GM12872 (cell line): Measurements from ENCODE around the gene ZNF529.

Experiments
- TF ChIP-seq, protein P1 (sequence below): IDR thresholded peaks from 3 replicates; pipeline ENCODE4 v1.5.1; 2011; ENCODE audit warnings: low read depth, mild to moderate bottlenecking, low read length, moderate library complexity; ENCODE audit not compliant: insufficient read depth

ZNF529 gene

DNA sequence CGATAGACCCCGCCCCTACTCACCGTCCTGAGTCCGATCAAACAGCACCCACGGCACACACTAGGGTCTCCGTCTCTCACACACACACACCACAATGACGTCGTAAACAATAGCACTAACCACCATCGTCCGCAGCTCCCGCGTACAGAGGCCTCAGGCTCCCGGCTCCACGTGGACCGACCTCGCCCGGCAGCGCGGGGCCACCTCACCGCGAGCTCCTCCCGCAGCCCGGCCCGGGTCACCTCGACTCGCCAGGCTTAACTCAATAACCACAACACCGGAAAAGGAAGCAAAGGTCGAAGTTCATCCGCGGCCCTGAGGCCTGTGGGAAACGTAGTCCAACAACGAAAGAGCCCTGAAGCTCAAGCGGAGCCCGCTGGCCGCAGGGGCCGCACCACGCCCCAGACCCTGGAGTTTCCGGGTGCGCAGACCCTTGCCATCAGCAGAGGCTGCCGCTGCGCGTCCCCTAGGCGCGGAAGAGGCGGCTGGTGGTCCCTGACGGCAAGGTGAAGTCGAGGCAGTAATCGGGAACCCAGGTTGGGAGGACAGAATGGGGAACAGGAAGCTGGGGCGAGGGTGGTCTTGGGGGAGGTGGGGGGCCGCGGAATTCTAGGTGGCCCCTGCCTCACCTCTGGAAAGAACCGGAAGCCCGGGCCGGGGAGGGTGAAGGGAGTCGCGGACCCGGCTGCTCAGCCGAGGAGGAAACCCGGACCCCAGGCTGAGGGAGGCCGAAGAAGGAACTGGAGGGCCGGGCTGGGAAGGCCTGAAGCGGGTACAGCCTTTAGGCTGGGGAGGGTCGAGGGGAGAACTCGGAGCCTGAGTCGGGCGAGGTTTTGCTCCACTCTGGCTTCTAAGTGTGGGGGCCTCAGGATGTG, at the start of gene ZNF529:
Gene ZNF529 (minus strand): TSS at position 273 of the 875 bp plus-strand sequence. CDS start 946 bp downstream, outside the sequence.
- TF ChIP-seq, protein P1, sequence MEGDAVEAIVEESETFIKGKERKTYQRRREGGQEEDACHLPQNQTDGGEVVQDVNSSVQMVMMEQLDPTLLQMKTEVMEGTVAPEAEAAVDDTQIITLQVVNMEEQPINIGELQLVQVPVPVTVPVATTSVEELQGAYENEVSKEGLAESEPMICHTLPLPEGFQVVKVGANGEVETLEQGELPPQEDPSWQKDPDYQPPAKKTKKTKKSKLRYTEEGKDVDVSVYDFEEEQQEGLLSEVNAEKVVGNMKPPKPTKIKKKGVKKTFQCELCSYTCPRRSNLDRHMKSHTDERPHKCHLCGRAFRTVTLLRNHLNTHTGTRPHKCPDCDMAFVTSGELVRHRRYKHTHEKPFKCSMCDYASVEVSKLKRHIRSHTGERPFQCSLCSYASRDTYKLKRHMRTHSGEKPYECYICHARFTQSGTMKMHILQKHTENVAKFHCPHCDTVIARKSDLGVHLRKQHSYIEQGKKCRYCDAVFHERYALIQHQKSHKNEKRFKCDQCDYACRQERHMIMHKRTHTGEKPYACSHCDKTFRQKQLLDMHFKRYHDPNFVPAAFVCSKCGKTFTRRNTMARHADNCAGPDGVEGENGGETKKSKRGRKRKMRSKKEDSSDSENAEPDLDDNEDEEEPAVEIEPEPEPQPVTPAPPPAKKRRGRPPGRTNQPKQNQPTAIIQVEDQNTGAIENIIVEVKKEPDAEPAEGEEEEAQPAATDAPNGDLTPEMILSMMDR = no peak

DNA sequence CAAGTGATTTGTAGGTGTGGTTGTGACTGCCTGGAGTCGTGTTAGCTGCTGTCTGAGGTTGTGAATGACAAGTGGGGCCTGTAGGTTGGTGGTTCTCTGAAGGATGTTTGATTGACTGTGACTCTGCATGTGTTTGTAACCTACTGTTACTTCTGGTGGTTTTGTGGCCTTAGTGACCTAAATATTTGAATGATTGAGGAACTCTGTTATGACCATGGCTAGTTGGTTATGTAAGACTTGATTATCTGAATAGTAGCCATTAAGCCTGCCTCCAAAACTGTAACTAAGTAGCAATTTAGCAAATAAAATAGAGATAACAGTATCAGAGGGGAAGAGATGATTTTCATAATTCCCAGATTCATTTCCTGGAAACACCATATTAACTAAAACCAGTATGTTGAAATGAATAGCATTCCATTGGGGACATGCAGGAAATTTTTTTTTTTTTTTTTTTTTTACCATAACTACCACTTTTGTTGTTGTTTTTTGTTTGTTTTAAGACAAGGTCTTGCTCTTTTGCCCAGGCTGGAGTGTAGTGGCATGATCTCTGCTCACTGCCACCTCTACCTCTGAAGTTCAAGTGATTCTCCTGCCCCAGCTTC, 32.9 kb upstream of the ZNF529 start:
- TF ChIP-seq, protein P1 = no peak

DNA sequence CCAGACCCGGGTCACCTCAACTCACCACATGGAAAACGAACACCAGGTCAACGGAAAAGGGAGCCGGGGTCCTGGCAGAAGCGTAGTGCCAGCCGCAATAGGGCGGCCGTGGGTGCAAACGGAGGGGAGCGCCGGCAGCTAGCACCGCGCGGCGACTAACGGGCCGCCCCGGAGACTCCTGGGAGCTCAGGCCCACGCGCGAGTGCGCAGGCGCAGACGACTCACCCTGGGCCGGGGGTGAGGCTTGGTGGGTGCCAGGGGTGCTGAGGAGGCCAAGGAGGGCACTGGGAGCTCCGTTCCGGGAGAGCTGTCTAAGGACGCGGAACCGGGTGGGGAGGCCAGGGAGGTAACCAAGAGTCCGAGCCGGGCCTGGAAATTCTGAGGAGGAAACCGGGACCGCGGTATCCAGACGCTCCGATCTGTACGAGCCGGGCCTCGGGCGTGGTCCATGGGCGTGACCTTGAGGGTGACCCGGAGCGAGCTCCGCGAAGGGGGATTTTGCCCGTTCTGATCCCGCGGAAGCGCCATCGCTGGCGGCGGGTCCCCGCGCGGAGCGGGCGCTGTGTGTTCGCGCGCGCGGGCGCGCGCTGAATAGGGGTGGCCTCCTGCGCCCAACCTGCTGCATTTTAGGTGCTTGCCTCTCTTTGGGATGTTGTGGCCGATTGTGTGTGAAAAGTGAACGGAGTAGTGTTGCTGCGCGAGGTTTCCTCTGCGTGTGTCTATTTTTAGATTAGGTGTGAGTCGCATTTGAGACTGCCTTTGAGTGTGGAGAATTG, 32.2 kb upstream of the ZNF529 start, which contains the start of gene ZNF382:
Gene ZNF382 (plus strand): TSS at position 213 of the 776 bp plus-strand sequence. CDS start 4,602 bp downstream, outside the sequence.
- TF ChIP-seq, protein P1 = no peak

DNA sequence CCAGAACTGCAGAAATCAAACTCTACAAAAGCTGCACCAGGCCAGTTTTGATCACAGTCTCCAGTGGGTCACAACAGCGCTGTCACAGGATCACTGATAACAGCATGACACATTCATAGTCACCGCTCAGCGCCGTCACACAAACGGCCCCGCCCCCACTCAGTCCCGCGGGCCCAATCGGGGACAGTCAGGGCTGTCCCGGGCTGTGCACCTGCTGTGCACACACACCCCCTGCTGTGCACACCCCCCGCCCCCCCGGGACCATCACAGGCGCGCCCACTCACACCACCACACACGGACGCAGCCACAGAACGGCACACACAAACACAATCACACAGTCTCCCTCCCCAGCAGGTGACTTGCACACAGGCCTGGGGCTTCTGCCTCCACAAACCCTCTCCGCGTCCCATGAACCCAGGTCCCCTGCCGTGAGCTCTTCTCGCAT, 31.6 kb upstream of the ZNF529 start:
- TF ChIP-seq, protein P1 = no peak

DNA sequence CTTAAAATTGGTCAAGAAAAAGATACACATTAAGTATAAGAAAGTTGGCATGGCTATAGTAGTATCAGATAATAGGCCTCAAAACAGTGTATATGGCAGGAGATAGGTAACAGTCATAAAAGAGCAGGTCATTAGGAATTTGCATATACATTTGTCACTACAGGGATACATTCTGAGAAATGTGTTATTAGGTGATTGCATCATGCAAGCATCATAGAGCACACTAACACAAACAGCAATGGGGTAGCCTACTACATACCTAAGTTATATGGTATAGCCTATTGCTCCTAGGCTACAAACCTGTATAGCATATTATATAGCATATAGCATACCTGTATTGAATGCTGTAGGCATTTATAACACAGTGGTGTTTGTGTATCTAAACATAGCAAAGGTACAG, 6.2 kb upstream of the ZNF529 start:
- TF ChIP-seq, protein P1 = no peak

DNA sequence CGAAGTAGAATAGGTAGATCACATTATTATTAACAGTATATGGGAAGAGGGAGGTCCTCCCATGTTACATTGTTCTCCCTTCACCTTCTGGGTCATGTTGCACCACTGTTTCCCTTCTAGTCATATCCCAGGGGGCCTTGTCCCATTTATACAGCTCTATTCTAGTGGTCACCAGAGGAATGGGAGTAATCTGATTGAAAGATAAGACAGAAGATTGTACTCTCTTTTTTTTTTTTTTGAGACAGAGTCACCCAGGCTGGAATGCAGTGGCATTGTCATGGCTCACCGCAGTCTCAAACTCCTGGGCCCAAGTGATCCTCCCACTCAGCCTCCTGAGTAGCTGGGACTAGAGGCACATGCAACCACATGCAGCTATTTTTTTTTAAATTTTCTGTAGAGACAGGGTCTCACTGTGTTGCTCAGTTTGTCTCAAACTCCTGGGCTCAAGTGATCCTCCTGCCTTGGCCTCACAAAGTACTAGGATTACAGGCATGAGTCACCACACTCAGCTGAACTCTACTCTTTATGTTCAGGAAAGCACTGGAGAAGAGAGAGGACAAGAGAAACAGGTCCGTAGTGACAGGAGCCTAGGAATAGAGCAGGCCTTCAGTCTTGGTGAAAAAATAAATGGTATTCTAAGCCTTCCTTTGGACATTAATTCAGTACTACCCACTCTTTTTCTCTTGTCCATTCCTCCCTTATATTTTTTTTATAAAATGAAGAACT, 4.3 kb upstream of the ZNF529 start:
- TF ChIP-seq, protein P1 = no peak

DNA sequence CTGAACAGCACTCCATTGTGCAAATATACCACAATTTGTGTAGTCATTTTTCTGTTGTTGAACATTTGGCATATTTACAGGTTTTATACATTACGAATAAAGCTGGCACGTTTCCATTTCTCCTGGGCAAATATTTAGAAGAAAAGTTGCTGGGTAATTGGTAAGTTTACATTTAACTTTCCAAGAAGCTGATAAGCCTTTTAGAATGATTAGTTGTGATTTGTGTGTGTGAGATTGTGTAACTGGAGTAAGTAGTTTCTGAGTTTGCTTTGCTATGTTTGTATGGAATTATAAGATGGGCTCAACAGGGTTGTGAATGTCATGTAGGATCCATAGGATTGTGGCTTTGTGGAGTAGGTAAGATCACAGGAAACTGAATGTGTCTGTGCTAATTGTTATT, 1.6 kb upstream of the ZNF529 start:
- TF ChIP-seq, protein P1 = no peak
